ENCODE results near the gene GRAMD1B.

Gene GRAMD1B

GRCh38 chr11:123425367-123425766, 4.7 kb upstream of the GRAMD1B start:
- H3K27ac Mint-ChIP-seq: no peak overlapping the region
- H3K4me1 Mint-ChIP-seq (ENCODE audit: low read depth): peaks cover 24% of the 10 kb centered on the region
- peaks cover 9% of the 10 kb centered on the region for H3K27me3 Mint-ChIP-seq (ENCODE audit: low read depth)
- DNase-seq (ENCODE audit: low spot score): no peak
- H3K9me3 Mint-ChIP-seq: no peaks in the 10 kb centered on the region
- H3K4me3 Mint-ChIP-seq: no peak overlapping the region
- H3K36me3 Mint-ChIP-seq (ENCODE audit: low read depth): no peaks in the 10 kb centered on the region

DNA sequence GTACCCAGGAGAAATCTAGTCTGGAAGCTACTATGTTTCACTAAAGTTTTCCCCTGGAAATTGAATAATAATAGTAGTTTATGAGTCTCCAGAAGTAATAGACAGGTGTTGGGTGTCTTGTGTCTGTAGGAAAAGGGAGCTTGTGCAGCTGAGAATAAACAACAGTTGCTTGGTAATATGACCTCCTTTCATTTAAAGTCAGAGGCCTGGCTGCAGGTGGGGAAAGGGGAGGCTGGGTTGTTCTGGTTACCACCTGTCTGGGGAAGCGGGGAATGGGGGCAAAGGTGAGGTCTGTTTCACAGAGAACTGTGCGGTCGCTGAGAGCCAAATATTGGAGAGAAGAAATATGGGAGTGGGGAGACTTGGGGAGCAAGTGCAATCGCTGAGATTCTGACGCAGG, 3.3 kb upstream of the GRAMD1B start:
- H3K36me3 Mint-ChIP-seq (ENCODE audit: low read depth): peaks cover 5% of the 10 kb centered on the region
- H3K4me3 Mint-ChIP-seq: no peak overlapping the region
- peaks cover 9% of the 10 kb centered on the region for H3K27me3 Mint-ChIP-seq (ENCODE audit: low read depth)
- H3K4me1 Mint-ChIP-seq (ENCODE audit: low read depth): peaks cover 23% of the 10 kb centered on the region
- DNase-seq (ENCODE audit: low spot score): no peak
- H3K9me3 Mint-ChIP-seq: no peaks in the 10 kb centered on the region
- H3K27ac Mint-ChIP-seq: no peak overlapping the region

DNA sequence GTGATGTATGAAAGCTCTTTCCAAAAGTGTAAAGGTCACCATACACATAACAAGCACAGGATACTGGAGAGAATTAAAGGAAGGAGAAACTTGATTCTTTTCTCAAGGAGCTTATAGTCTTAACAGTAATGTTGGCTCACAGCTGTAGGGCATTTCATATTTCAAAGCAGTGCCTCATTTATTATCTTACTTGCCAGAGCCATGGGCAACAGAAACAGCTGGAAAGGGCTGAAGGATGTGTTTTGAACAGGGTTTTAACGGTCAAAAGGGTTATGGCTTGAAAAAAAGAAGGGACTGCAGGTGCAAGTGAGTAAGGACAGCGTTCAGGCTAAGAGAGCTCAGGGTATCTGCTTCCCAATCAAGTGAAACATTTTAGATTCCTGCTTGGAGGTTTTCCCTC, 2.7 kb upstream of the GRAMD1B start:
- Mint-ChIP-seq H3K4me3 (no peak overlapping the region), H3K36me3 (ENCODE audit: low read depth) (peaks cover 8% of the 10 kb centered on the region), H3K9me3 (no peaks in the 10 kb centered on the region), H3K4me1 (ENCODE audit: low read depth) (peaks cover 27% of the 10 kb centered on the region), H3K27ac (no peak overlapping the region), H3K27me3 (ENCODE audit: low read depth) (peaks cover 9% of the 10 kb centered on the region)
- no peak for DNase-seq (ENCODE audit: low spot score)

GRCh38 chr11:123428116-123428715, 1.9 kb upstream of the GRAMD1B start:
- Mint-ChIP-seq H3K27ac (no peak overlapping the region), H3K27me3 (ENCODE audit: low read depth) (peaks cover 6% of the 10 kb centered on the region), H3K36me3 (ENCODE audit: low read depth) (peaks cover 14% of the 10 kb centered on the region), H3K4me3 (no peak overlapping the region), H3K4me1 (ENCODE audit: low read depth) (peaks cover 29% of the 10 kb centered on the region), H3K9me3 (no peaks in the 10 kb centered on the region)
- DNase-seq (ENCODE audit: low spot score): no peak

- peak overlapping the region; percentile 96 for H3K4me3 Mint-ChIP-seq
- H3K9me3 Mint-ChIP-seq: no peaks in the 10 kb centered on the region
- DNase-seq (ENCODE audit: low spot score): no peak
- peaks cover 3% of the 10 kb centered on the region for H3K27me3 Mint-ChIP-seq (ENCODE audit: low read depth)
- peaks cover 34% of the 10 kb centered on the region for H3K4me1 Mint-ChIP-seq (ENCODE audit: low read depth)
- H3K27ac Mint-ChIP-seq: peak overlapping the region; percentile 95
- peaks cover 19% of the 10 kb centered on the region for H3K36me3 Mint-ChIP-seq (ENCODE audit: low read depth)
These were observed 733 bp upstream of the GRAMD1B start for GRCh38 chr11:123429336-123429735.

GRCh38 chr11:123430721-123431497, 840 bp downstream of the GRAMD1B start:
- Mint-ChIP-seq H3K27me3 (ENCODE audit: low read depth) (no peaks in the 10 kb centered on the region), H3K4me1 (ENCODE audit: low read depth) (peaks cover 41% of the 10 kb centered on the region), H3K27ac (peak overlapping the region; percentile 95), H3K4me3 (peak overlapping the region; percentile 96), H3K36me3 (ENCODE audit: low read depth) (peaks cover 28% of the 10 kb centered on the region), H3K9me3 (no peaks in the 10 kb centered on the region)
- peak; percentile 81 for DNase-seq (ENCODE audit: low spot score)

DNA sequence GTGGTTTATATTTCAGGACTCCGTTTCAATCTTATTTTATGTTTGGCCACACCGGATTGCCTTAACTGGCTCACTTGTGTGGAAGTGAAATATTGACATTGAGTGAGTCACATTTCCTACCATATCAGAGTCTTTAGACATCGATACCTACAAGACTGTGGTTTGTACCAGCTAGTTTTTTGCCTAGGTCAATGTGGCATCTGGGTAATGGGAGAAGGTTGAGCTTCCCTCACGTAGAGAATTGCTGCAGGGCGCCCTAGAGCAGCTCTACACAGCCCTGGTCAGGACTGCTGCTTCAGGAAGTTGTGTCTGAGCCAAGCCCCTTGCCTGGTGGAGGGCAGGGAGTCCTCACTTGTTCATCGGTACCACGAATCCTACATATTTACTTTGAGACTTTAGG, 1.6 kb downstream of the GRAMD1B start:
- H3K36me3 Mint-ChIP-seq (ENCODE audit: low read depth): peaks cover 34% of the 10 kb centered on the region

GRCh38 chr11:123434262-123434661, 4.2 kb downstream of the GRAMD1B start:
- no peaks in the 10 kb centered on the region for H3K27me3 Mint-ChIP-seq (ENCODE audit: low read depth)
- no peak for DNase-seq (ENCODE audit: low spot score)
- H3K9me3 Mint-ChIP-seq: peaks cover 8% of the 10 kb centered on the region
- peak overlapping the region; percentile 53 for H3K27ac Mint-ChIP-seq
- peaks cover 66% of the 10 kb centered on the region for H3K4me1 Mint-ChIP-seq (ENCODE audit: low read depth)
- H3K4me3 Mint-ChIP-seq: no peak overlapping the region
- peaks cover 50% of the 10 kb centered on the region for H3K36me3 Mint-ChIP-seq (ENCODE audit: low read depth)

More for the DNA sequence above, 1.6 kb downstream of the GRAMD1B start:
- peaks cover 43% of the 10 kb centered on the region for H3K4me1 Mint-ChIP-seq (ENCODE audit: low read depth)
- H3K27me3 Mint-ChIP-seq (ENCODE audit: low read depth): no peaks in the 10 kb centered on the region
- peak overlapping the region; percentile 95 for H3K27ac Mint-ChIP-seq
- no peaks in the 10 kb centered on the region for H3K9me3 Mint-ChIP-seq
- peak overlapping the region; percentile 96 for H3K4me3 Mint-ChIP-seq
- DNase-seq (ENCODE audit: low spot score): no peak

- no peak for DNase-seq (ENCODE audit: low spot score)
- H3K27me3 Mint-ChIP-seq (ENCODE audit: low read depth): no peaks in the 10 kb centered on the region
- H3K4me1 Mint-ChIP-seq (ENCODE audit: low read depth): peaks cover 67% of the 10 kb centered on the region
- peaks cover 55% of the 10 kb centered on the region for H3K36me3 Mint-ChIP-seq (ENCODE audit: low read depth)
- H3K27ac Mint-ChIP-seq: peak overlapping the region; percentile 53
- H3K4me3 Mint-ChIP-seq: no peak overlapping the region
- H3K9me3 Mint-ChIP-seq: peaks cover 8% of the 10 kb centered on the region
These were observed 4.8 kb downstream of the GRAMD1B start for GRCh38 chr11:123434911-123435310.

GRCh38 chr11:123437236-123437979, 7.3 kb downstream of the GRAMD1B start:
- H3K9me3 Mint-ChIP-seq: peaks cover 8% of the 10 kb centered on the region
- H3K36me3 Mint-ChIP-seq (ENCODE audit: low read depth): peaks cover 59% of the 10 kb centered on the region
- peak overlapping the region; percentile 52 for H3K4me3 Mint-ChIP-seq
- H3K4me1 Mint-ChIP-seq (ENCODE audit: low read depth): peaks cover 73% of the 10 kb centered on the region
- H3K27ac Mint-ChIP-seq: peak overlapping the region; percentile 80
- peak; percentile 36 for DNase-seq (ENCODE audit: low spot score)
- no peaks in the 10 kb centered on the region for H3K27me3 Mint-ChIP-seq (ENCODE audit: low read depth)

- Mint-ChIP-seq H3K36me3 (ENCODE audit: low read depth) (peaks cover 58% of the 10 kb centered on the region), H3K27ac (peak overlapping the region; percentile 53), H3K4me3 (peak overlapping the region; percentile 52), H3K9me3 (peaks cover 8% of the 10 kb centered on the region), H3K27me3 (ENCODE audit: low read depth) (no peaks in the 10 kb centered on the region), H3K4me1 (ENCODE audit: low read depth) (peaks cover 68% of the 10 kb centered on the region)
- no peak for DNase-seq (ENCODE audit: low spot score)
These were observed 8.1 kb downstream of the GRAMD1B start for GRCh38 chr11:123438131-123438627.

DNA sequence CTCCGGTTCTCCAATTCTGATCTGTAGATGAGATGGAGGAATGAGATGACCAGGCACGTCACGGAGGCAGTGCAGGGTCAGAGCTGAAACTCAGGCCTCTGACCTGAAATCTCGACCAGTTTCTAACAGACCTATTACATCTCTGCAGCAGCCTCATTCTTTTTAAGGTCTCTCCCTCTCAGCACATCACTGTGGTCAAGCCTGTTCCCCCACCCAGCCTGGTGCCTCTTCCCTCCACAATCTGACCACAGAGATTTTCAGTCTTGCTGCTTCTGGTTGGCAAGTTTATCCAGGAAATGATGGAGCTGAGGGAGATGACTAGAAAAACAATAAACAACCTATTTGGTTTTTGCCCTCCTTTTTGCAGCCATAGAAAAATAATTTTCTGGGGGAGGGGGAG, 9.5 kb downstream of the GRAMD1B start:
- Mint-ChIP-seq H3K9me3 (peaks cover 8% of the 10 kb centered on the region), H3K4me1 (ENCODE audit: low read depth) (peaks cover 64% of the 10 kb centered on the region), H3K27ac (peak overlapping the region; percentile 69), H3K4me3 (peak overlapping the region; percentile 52), H3K36me3 (ENCODE audit: low read depth) (peaks cover 58% of the 10 kb centered on the region), H3K27me3 (ENCODE audit: low read depth) (no peaks in the 10 kb centered on the region)
- DNase-seq (ENCODE audit: low spot score): peak; percentile 52

- no peak overlapping the region for H3K27ac Mint-ChIP-seq
- no peak for DNase-seq (ENCODE audit: low spot score)
- H3K4me1 Mint-ChIP-seq (ENCODE audit: low read depth): peaks cover 65% of the 10 kb centered on the region
- peaks cover 8% of the 10 kb centered on the region for H3K9me3 Mint-ChIP-seq
- peaks cover 57% of the 10 kb centered on the region for H3K36me3 Mint-ChIP-seq (ENCODE audit: low read depth)
- no peaks in the 10 kb centered on the region for H3K27me3 Mint-ChIP-seq (ENCODE audit: low read depth)
- no peak overlapping the region for H3K4me3 Mint-ChIP-seq
These were observed 11.1 kb downstream of the GRAMD1B start for GRCh38 chr11:123441161-123441560.

Measured in T-helper 2 cell treated with Interferon-gamma antibody and Interleukin-4, amounts not matched to agents 5 μg/mL and 100 μg/mL, for 36 hours (primary cell).